ENCODE data around the gene PEX6.
"Not testable (repeated sequence)": the region's sequence is repeated elsewhere in the genome, so short reads cannot be mapped to it uniquely, and the experiment has no call there.

The PEX6 gene

GRCh38 chr6:42963855-42964605 lies 15.0 kb downstream of the PEX6 start:
- Mint-ChIP-seq H3K4me1 (ENCODE audit: low read depth) (peaks cover 16% of the 10 kb centered on the region), H3K36me3 (peaks cover under 1% of the 10 kb centered on the region), H3K27ac (no peak overlapping the region), H3K4me3 (no peak overlapping the region), H3K27me3 (no peaks in the 10 kb centered on the region), H3K9me3 (ENCODE audit: low read depth) (no peaks in the 10 kb centered on the region)

GRCh38 chr6:42963179-42963854 lies 15.7 kb downstream of the PEX6 start:
- Mint-ChIP-seq H3K4me3 (no peak overlapping the region), H3K27ac (no peak overlapping the region), H3K9me3 (ENCODE audit: low read depth) (no peaks in the 10 kb centered on the region), H3K4me1 (ENCODE audit: low read depth) (peaks cover 16% of the 10 kb centered on the region), H3K27me3 (no peaks in the 10 kb centered on the region), H3K36me3 (no peaks in the 10 kb centered on the region)

- Mint-ChIP-seq H3K27ac (no peak overlapping the region), H3K9me3 (ENCODE audit: low read depth) (no peaks in the 10 kb centered on the region), H3K27me3 (no peaks in the 10 kb centered on the region), H3K4me3 (peak overlapping the region; percentile 47), H3K4me1 (ENCODE audit: low read depth) (peaks cover 16% of the 10 kb centered on the region), H3K36me3 (no peaks in the 10 kb centered on the region)
These were observed 16.3 kb downstream of the PEX6 start for GRCh38 chr6:42962502-42963178.

GRCh38 chr6:42962096-42962495 lies 16.9 kb downstream of the PEX6 start:
- no peaks in the 10 kb centered on the region for H3K9me3 Mint-ChIP-seq (ENCODE audit: low read depth)
- no peaks in the 10 kb centered on the region for H3K27me3 Mint-ChIP-seq
- peaks cover 16% of the 10 kb centered on the region for H3K4me1 Mint-ChIP-seq (ENCODE audit: low read depth)
- H3K36me3 Mint-ChIP-seq = no peaks in the 10 kb centered on the region
- peak overlapping the region; percentile 47 for H3K4me3 Mint-ChIP-seq
- no peak overlapping the region for H3K27ac Mint-ChIP-seq

GRCh38 chr6:42961020-42961470 lies 17.9 kb downstream of the PEX6 start:
- no peaks in the 10 kb centered on the region for H3K27me3 Mint-ChIP-seq
- H3K4me1 Mint-ChIP-seq (ENCODE audit: low read depth) = peaks cover 16% of the 10 kb centered on the region
- H3K27ac Mint-ChIP-seq = no peak overlapping the region
- H3K9me3 Mint-ChIP-seq (ENCODE audit: low read depth) = no peaks in the 10 kb centered on the region
- H3K4me3 Mint-ChIP-seq = peak overlapping the region; percentile 78
- no peaks in the 10 kb centered on the region for H3K36me3 Mint-ChIP-seq

DNA sequence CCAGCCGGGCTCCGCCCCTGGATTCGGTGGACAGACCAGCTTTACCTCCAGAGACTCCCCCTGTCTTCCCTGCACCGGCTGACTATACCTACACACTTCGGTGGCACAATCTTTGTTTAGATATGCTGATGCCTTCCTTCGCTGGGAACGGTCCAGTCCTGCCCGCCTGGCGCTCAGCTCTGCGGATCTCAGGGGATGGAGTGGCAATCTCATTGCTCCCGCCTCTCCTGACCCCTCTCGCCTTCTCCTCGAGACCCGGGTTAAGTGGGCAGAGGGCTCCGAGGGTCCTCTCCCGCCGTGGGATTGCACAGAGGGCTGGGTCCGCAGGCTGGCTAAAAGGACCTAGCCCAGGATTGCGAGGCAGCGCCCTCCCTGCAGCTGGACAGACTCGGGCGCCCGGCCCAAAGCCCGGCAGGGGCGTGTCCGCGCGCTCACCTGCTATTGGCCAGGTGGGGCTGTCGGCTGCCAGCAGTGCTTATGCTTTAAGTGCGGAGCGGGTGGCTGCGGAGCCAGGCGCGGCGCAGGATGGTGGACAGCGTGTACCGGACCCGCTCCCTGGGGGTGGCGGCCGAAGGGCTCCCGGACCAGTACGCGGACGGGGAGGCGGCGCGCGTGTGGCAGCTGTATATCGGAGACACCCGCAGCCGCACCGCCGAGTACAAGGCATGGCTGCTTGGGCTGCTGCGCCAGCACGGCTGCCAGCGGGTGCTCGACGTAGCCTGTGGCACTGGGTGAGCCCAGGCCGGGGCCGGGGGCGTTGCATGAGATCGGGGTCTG lies 18.6 kb downstream of the PEX6 start, which contains the start of gene GNMT:
Gene GNMT (plus strand): TSS at position 512 of the 777 bp plus-strand sequence. CDS start 14 bp downstream, at position 526.
- H3K27me3 Mint-ChIP-seq = no peaks in the 10 kb centered on the region
- no peaks in the 10 kb centered on the region for H3K9me3 Mint-ChIP-seq (ENCODE audit: low read depth)
- H3K4me1 Mint-ChIP-seq (ENCODE audit: low read depth) = peaks cover 16% of the 10 kb centered on the region
- H3K27ac Mint-ChIP-seq = no peak within 1 kb of the TSS
- H3K36me3 Mint-ChIP-seq = no peaks in the 10 kb centered on the region
- peak within 1 kb of the TSS; percentile 78 for H3K4me3 Mint-ChIP-seq

GRCh38 chr6:42959917-42960242 lies 19.1 kb downstream of the PEX6 start:
- Mint-ChIP-seq H3K9me3 (ENCODE audit: low read depth) (no peaks in the 10 kb centered on the region), H3K27me3 (no peaks in the 10 kb centered on the region), H3K27ac (no peak overlapping the region), H3K36me3 (no peaks in the 10 kb centered on the region), H3K4me3 (peak overlapping the region; percentile 78), H3K4me1 (ENCODE audit: low read depth) (peaks cover 16% of the 10 kb centered on the region)

- Mint-ChIP-seq H3K9me3 (ENCODE audit: low read depth) (no peaks in the 10 kb centered on the region), H3K36me3 (no peaks in the 10 kb centered on the region), H3K4me1 (ENCODE audit: low read depth) (peaks cover 15% of the 10 kb centered on the region), H3K27ac (no peak overlapping the region), H3K27me3 (no peaks in the 10 kb centered on the region), H3K4me3 (no peak overlapping the region)
These were observed 20.9 kb downstream of the PEX6 start for GRCh38 chr6:42958125-42958524.

DNA sequence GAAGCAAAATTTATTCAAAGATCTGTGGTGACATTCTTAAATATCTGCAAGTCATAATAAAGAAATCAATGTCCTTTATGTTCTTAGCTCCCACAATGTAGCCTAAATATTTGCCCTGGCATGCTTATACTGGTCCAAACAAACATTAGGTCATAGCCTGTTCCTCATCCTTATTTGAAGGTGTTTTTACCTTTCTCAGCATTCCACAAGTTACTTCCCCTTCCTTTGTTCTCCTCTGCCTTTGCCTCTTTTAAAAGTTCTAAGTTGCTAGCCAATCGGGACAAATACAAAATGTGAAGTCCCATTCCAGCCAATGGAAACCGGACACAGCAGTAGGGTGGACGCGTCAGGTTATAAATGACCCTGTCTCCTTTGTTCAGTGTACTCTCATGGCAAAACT lies 24.6 kb downstream of the PEX6 start:
- not testable (repeated sequence) for H3K9me3 Mint-ChIP-seq (ENCODE audit: low read depth); H3K4me3 Mint-ChIP-seq; H3K36me3 Mint-ChIP-seq; H3K4me1 Mint-ChIP-seq (ENCODE audit: low read depth); H3K27ac Mint-ChIP-seq; H3K27me3 Mint-ChIP-seq

DNA sequence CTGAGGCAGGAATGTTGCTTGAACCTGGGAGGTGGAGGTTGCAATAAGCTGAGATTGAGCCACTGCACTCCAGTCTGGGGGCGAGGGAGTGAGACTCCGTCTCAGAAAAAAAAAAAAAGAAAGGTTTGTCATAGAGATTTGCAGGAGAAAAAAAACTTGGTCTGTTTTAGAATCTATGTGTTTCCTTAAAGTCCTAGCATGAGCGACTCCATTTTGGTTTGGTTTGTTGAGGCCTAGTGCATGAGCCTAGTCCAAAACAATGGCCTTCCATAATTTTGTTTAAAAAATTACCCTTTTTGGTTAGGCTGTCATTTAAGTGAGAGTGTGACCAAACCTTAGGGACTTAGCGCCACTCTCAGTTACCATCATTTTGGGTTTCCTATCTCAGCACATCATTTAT lies 26.6 kb downstream of the PEX6 start:
- Mint-ChIP-seq H3K27ac (no peak overlapping the region), H3K9me3 (ENCODE audit: low read depth) (no peaks in the 10 kb centered on the region), H3K4me3 (no peak overlapping the region), H3K36me3 (peaks cover 5% of the 10 kb centered on the region), H3K27me3 (no peaks in the 10 kb centered on the region), H3K4me1 (ENCODE audit: low read depth) (no peaks in the 10 kb centered on the region)

DNA sequence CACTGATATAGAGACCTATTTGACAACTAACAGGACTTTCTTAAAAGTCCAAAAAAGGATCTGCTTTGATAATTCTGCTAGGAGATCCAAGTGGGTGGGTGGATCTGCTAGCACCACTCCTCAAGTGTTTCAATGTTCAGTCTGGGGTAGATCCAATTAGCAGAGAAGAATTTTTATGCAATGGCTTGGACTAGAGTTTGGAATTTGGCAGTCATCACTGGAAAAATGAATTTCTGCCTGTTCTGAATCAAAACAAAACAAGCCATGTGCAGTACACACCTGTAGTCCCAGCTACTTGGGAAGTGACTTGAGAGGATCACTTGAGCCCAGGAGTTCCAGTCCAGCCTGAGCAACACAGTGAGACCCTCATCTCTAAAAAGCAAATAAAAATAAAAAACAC lies 31.0 kb downstream of the PEX6 start:
- H3K9me3 Mint-ChIP-seq (ENCODE audit: low read depth) = no peaks in the 10 kb centered on the region
- peaks cover 5% of the 10 kb centered on the region for H3K36me3 Mint-ChIP-seq
- no peak overlapping the region for H3K4me3 Mint-ChIP-seq
- no peaks in the 10 kb centered on the region for H3K4me1 Mint-ChIP-seq (ENCODE audit: low read depth)
- H3K27ac Mint-ChIP-seq = no peak overlapping the region
- H3K27me3 Mint-ChIP-seq = no peaks in the 10 kb centered on the region

DNA sequence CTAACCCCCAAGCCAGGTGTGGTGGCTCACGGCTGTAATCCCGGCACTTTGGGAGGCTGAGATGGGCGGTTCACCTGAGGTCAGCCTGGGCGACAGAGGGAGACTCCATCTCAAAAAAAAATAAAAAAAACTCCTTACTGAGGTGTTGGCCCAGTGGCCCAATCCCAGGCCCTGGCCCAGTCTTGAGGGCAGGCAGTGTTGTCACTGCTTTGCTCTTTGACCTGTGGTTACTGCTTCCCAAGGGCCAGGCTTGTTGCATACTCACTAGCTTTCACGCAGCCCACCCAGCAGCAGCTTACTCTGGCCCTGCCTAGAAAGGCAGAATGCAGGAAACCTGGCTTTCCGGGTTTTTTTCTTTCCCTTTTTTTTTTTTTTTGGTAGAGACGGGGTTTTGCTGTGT lies 36.5 kb downstream of the PEX6 start:
- no peaks in the 10 kb centered on the region for H3K27me3 Mint-ChIP-seq
- no peak overlapping the region for H3K4me3 Mint-ChIP-seq
- H3K27ac Mint-ChIP-seq = no peak overlapping the region
- peaks cover 4% of the 10 kb centered on the region for H3K4me1 Mint-ChIP-seq (ENCODE audit: low read depth)
- H3K9me3 Mint-ChIP-seq (ENCODE audit: low read depth) = no peaks in the 10 kb centered on the region
- no peaks in the 10 kb centered on the region for H3K36me3 Mint-ChIP-seq

GRCh38 chr6:42941356-42941755 lies 37.6 kb downstream of the PEX6 start:
- H3K4me3 Mint-ChIP-seq; H3K27me3 Mint-ChIP-seq; H3K4me1 Mint-ChIP-seq (ENCODE audit: low read depth); H3K9me3 Mint-ChIP-seq (ENCODE audit: low read depth); H3K36me3 Mint-ChIP-seq: not testable (repeated sequence)
- peak overlapping the region; percentile 46 for H3K27ac Mint-ChIP-seq

- Mint-ChIP-seq H3K4me3 (no peak overlapping the region), H3K36me3 (no peaks in the 10 kb centered on the region), H3K27ac (peak overlapping the region; percentile 46), H3K9me3 (ENCODE audit: low read depth) (no peaks in the 10 kb centered on the region), H3K27me3 (no peaks in the 10 kb centered on the region), H3K4me1 (ENCODE audit: low read depth) (peaks cover 15% of the 10 kb centered on the region)
These were observed 38.4 kb downstream of the PEX6 start for GRCh38 chr6:42940493-42941045.

All from activated naive CD8-positive, alpha-beta T cell (primary cell).